HCT116 (cell line): Measurements from ENCODE around the gene SGF29. TPM values are rescaled to one million over a fixed set of nuclear protein-coding genes. Genes with fewer than 3 reads are reported as not detected.
"Not testable (repeated sequence)": the region's sequence is repeated elsewhere in the genome, so short reads cannot be mapped to it uniquely, and the experiment has no call there.

Source experiments
- ATAC-seq: fragments of 200-7000 bp; cut with Tn5 transposase; 2 replicates; pipeline ENCODE4 v1.9.1; 2020; ENCODE audit warnings: mild to moderate bottlenecking, moderate library complexity
- BruUV-seq: library from RNA; stranded (reverse); fragments of 400-500 nt; replicated peaks from 2 replicates; lab custom pipeline; 2021; lab: Mats Ljungman, UMichigan
- CTCF ChIA-PET: fragments of 300-600 bp; sonication (Branson Sonifier 250); formaldehyde crosslinking; loops from one replicate; lab custom pipeline; 2021; ENCODE audit warnings: antibody characterized with exemption; lab: Charles Lee
- POLR2A ChIA-PET: fragments of 300-600, 350-600 bp; sonication (Branson Sonifier 250); formaldehyde crosslinking; loops from one replicate; lab custom pipeline; 2021; ENCODE audit warnings: antibody characterized with exemption; lab: Charles Lee
- RAD21 ChIA-PET, 2 experiments: fragments of 300-600 bp; sonication (Branson Sonifier 250); formaldehyde crosslinking; loops; one replicate each; lab custom pipeline; 2023; ENCODE audit warnings: low total read pairs in 2 of 2; ENCODE audit not compliant: uncharacterized antibody in 2 of 2, unreplicated experiment in 2 of 2, low non-redundant PET in 1 of 2; lab: Charles Lee
- DNase-seq: peaks from one replicate; pipeline ENCODE4 v3.0.0-alpha.2; 2010; ENCODE audit warnings: low read depth, low spot score
- H2AFZ ChIP-seq: fragments of 200-600 bp; shearing (Covaris generic), sonication (generic); 2 replicates; pipeline ENCODE4 v1.6.1; 2017; ENCODE audit warnings: low read depth, mixed run types, mixed read lengths, antibody characterized with exemption, low read length; ENCODE audit not compliant: poor library complexity, severe bottlenecking
- H3K27ac ChIP-seq: 2 replicates; pipeline ENCODE4 v1.5.1; 2012; ENCODE audit warnings: low read depth, low read length
- H3K27me3 ChIP-seq: fragments of 200-600 bp; sonication (generic); 2 replicates; pipeline ENCODE4 v1.6.1; 2016; ENCODE audit warnings: mixed run types, low read length, mixed read lengths; ENCODE audit not compliant: insufficient read depth
- H3K36me3 ChIP-seq, 2 experiments: fragments of 200-500 bp in 1 of 2; fragments of 200-600 bp in 1 of 2; sonication (Bioruptor generic) in 1 of 2; sonication (generic) in 1 of 2; 2 replicates each; pipeline versions ENCODE4 v1.5.1 to v1.6.1; 2014 to 2016; ENCODE audit warnings: low read length in 2 of 2, inconsistent platforms in 1 of 2, mixed read lengths in 1 of 2, mixed run types in 1 of 2; ENCODE audit not compliant: insufficient read depth in 2 of 2, control insufficient read depth in 1 of 2
- H3K4me1 ChIP-seq, 2 experiments: fragments of 200-600 bp in 1 of 2; sonication (generic) in 1 of 2; 2 replicates each; pipeline versions ENCODE4 v1.5.1 to v1.6.1; 2012 to 2017; ENCODE audit warnings: low read length in 2 of 2, inconsistent platforms in 1 of 2, mild to moderate bottlenecking in 1 of 2, mixed read lengths in 1 of 2, mixed run types in 1 of 2, moderate library complexity in 1 of 2; ENCODE audit not compliant: insufficient read depth in 2 of 2, control insufficient read depth in 1 of 2
- H3K4me2 ChIP-seq: fragments of 200-600 bp; sonication (generic); 2 replicates; pipeline ENCODE4 v1.6.1; 2017; ENCODE audit warnings: mixed run types, low read length, mixed read lengths
- H3K4me3 ChIP-seq, 2 experiments: fragments of 200-600 bp in 1 of 2; sonication (generic) in 1 of 2; replicated peaks in 1 of 2; 2 replicates each; pipeline ENCODE4 v1.5.1; 2011 to 2016; ENCODE audit warnings: low read length in 2 of 2, control low read depth in 1 of 2, low read depth in 1 of 2, mild to moderate bottlenecking in 1 of 2, mixed read lengths in 1 of 2, mixed run types in 1 of 2
- H3K79me2 ChIP-seq: fragments of 200-600 bp; sonication (generic); 2 replicates; pipeline ENCODE4 v1.6.1; 2017; ENCODE audit warnings: mild to moderate bottlenecking, mixed run types, low read length, moderate library complexity, mixed read lengths; ENCODE audit not compliant: insufficient read depth
- H3K9ac ChIP-seq: fragments of 200-600 bp; sonication (generic); 2 replicates; pipeline ENCODE4 v1.6.1; 2016; ENCODE audit warnings: low read length, mixed read lengths
- H3K9me2 ChIP-seq: fragments of 200-600 bp; sonication (generic), shearing (Covaris generic); 2 replicates; pipeline ENCODE4 v1.6.1; 2017; ENCODE audit warnings: mixed run types, mild to moderate bottlenecking, moderate library complexity; ENCODE audit not compliant: insufficient read depth
- H3K9me3 ChIP-seq, 2 experiments: fragments of 200-500 bp in 1 of 2; fragments of 200-600 bp in 1 of 2; sonication (Bioruptor generic) in 1 of 2; sonication (generic) in 1 of 2; 2 replicates each; pipeline ENCODE4 v1.6.1; 2014 to 2017; ENCODE audit warnings: low read length in 2 of 2, mixed read lengths in 2 of 2, inconsistent platforms in 1 of 2, low read depth in 1 of 2, mild to moderate bottlenecking in 1 of 2, mixed run types in 1 of 2, moderate library complexity in 1 of 2; ENCODE audit not compliant: control insufficient read depth in 1 of 2, insufficient read depth in 1 of 2
- H4K20me1 ChIP-seq: fragments of 200-600 bp; sonication (generic), shearing (Covaris generic); 2 replicates; pipeline ENCODE4 v1.6.1; 2017; ENCODE audit warnings: mixed run types, mild to moderate bottlenecking, moderate library complexity; ENCODE audit not compliant: insufficient read depth
- CBX3 ChIP-seq: IDR thresholded peaks from 2 replicates; pipeline ENCODE4 v1.6.1; 2012; ENCODE audit warnings: low read depth
- CEBPB ChIP-seq: IDR thresholded peaks from 2 replicates; pipeline ENCODE4 v1.6.1; 2012; ENCODE audit warnings: low read depth
- CTCF ChIP-seq, 3 experiments: fragments of 200-600 bp in 1 of 3; sonication (generic) in 1 of 3; IDR thresholded peaks in 2 of 3; conservative IDR thresholded peaks in 1 of 3; 2 replicates each; pipeline ENCODE4 v1.5.1; 2012 to 2017; ENCODE audit warnings: low read depth in 2 of 3, low read length in 2 of 3, antibody characterized with exemption in 1 of 3, borderline replicate concordance in 1 of 3, control low read depth in 1 of 3, mild to moderate bottlenecking in 1 of 3, mixed read lengths in 1 of 3, mixed run types in 1 of 3, moderate library complexity in 1 of 3; ENCODE audit not compliant: insufficient read depth in 1 of 3
- ELF1 ChIP-seq: IDR thresholded peaks from 2 replicates; pipeline ENCODE4 v1.6.1; 2012; ENCODE audit warnings: low read depth, borderline replicate concordance
- EZH2 ChIP-seq: fragments of 200-600 bp; sonication (generic); IDR thresholded peaks from 2 replicates; pipeline ENCODE4 v1.6.1; 2017; ENCODE audit warnings: antibody characterized with exemption, mixed run types
- EZH2phosphoT487 ChIP-seq: fragments of 200-600 bp; IDR thresholded peaks from 2 replicates; pipeline ENCODE4 v1.6.1; 2018; ENCODE audit warnings: antibody characterized with exemption, borderline replicate concordance
- FOSL1 ChIP-seq: IDR thresholded peaks from 2 replicates; pipeline ENCODE4 v1.6.1; 2012; ENCODE audit warnings: low read depth
- JUND ChIP-seq: IDR thresholded peaks from 2 replicates; pipeline ENCODE4 v1.6.1; 2012
- POLR2A ChIP-seq: IDR thresholded peaks from 2 replicates; pipeline ENCODE4 v1.7.0; 2011; ENCODE audit warnings: borderline replicate concordance; ENCODE audit not compliant: insufficient read depth, insufficient read length; ENCODE audit errors: extremely low read depth
- POLR2AphosphoS5 ChIP-seq: IDR thresholded peaks from 2 replicates; pipeline ENCODE4 v1.6.1; 2011; ENCODE audit warnings: mild to moderate bottlenecking, low read depth, low read length, moderate library complexity
- RAD21 ChIP-seq: IDR thresholded peaks from 2 replicates; pipeline ENCODE4 v1.6.1; 2012; ENCODE audit warnings: low read depth, mild to moderate bottlenecking
- SIN3A ChIP-seq: IDR thresholded peaks from 2 replicates; pipeline ENCODE4 v1.6.1; 2012; ENCODE audit warnings: low read depth
- SP1 ChIP-seq: IDR thresholded peaks from 2 replicates; pipeline ENCODE4 v1.6.1; 2012; ENCODE audit warnings: low read depth
- YY1 ChIP-seq: IDR thresholded peaks from 2 replicates; pipeline ENCODE4 v1.6.1; 2011; ENCODE audit warnings: low read length, low read depth, moderate library complexity, mild to moderate bottlenecking; ENCODE audit not compliant: insufficient replicate concordance; ENCODE audit errors: extremely low read depth
- ZFX ChIP-seq: fragments of 450-650 bp; IDR thresholded peaks from 2 replicates; pipeline ENCODE4 v1.6.1; 2017
- ZNF274 ChIP-seq: fragments of 200-500 bp; sonication (Bioruptor generic); IDR thresholded peaks from 2 replicates; pipeline ENCODE4 v1.6.1; 2014; ENCODE audit warnings: mild to moderate bottlenecking, low read depth, low read length, inconsistent platforms
- intact Hi-C: fragments of 100-400 bp; cut with micrococcal nuclease; formaldehyde crosslinking; loops from 2 replicates; pipeline ENCODE4 v1.10.0; 2022
- total RNA-seq: library from RNA; stranded (reverse); gene quantifications from one replicate; pipeline ENCODE4 v1.2.1, GENCODE V29; 2021; ENCODE audit not compliant: unreplicated experiment
- TF ChIP-seq, protein P1 (sequence below): IDR thresholded peaks from 2 replicates; pipeline ENCODE4 v1.6.1; 2012
- TF ChIP-seq, protein P2 (sequence below): IDR thresholded peaks from 2 replicates; pipeline ENCODE4 v1.6.1; 2012

Gene SGF29
- total RNA-seq, 1 experiment from 2014 or later, result 19.7 TPM

DNA sequence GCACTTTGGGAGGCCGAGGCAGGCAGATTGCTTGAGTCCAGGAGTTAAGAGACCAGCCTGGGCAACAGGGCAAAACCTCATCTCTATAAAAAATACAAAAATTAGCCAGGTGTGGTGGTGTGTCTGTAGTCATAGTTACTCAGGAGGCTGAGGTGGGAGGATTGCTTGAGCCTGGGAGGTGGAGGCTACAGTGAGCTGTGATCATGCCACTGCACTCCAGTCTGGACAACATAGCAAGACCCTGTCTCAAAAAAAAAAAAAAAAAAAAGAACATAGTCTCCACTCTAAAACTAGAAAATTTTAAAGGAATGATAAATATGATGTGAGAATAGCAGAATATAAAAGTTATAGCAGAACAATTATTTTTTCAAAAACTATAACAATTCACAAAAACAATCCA is 66.6 kb downstream of the SGF29 start:
- H3K27me3 ChIP-seq, H3K27ac ChIP-seq, H3K9me3 ChIP-seq, H3K79me2 ChIP-seq, H4K20me1 ChIP-seq, H3K4me2 ChIP-seq, BruUV-seq, H3K9me2 ChIP-seq, RAD21 ChIA-PET, H3K36me3 ChIP-seq, DNase-seq, H3K4me3 ChIP-seq, H3K9ac ChIP-seq, intact Hi-C loops, ATAC-seq, H3K4me1 ChIP-seq, H2AFZ ChIP-seq, CTCF ChIA-PET, POLR2A ChIA-PET: not testable (repeated sequence)

- H3K4me2 ChIP-seq, result 0 out of 2 replicates have a peak overlapping the region, but pooled peaks have one; percentile 68
- CTCF ChIA-PET, result no interaction called here
- intact Hi-C loops, result no loop called here
- TF ChIP-seq, protein P1, sequence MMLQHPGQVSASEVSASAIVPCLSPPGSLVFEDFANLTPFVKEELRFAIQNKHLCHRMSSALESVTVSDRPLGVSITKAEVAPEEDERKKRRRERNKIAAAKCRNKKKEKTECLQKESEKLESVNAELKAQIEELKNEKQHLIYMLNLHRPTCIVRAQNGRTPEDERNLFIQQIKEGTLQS, result no peak
- TF ChIP-seq CBX3, result no peak
- no peak for TF ChIP-seq CEBPB
- TF ChIP-seq RAD21, result no peak
- no peak for TF ChIP-seq FOSL1
- no peak for TF ChIP-seq POLR2AphosphoS5
- TF ChIP-seq EZH2, result no peak
- TF ChIP-seq CTCF (IDR thresholded peaks at IDR 0.05 in 2 of 3, conservative IDR thresholded peaks at IDR 0.05 in 1 of 3; ENCODE audit: borderline replicate concordance in 1 of 3, insufficient read depth in 1 of 3, low read depth in 2 of 3, low read length in 2 of 3), result no peak
- no peak for TF ChIP-seq JUND
- no peak for TF ChIP-seq YY1
- TF ChIP-seq ZNF274, result no peak
- no peak for TF ChIP-seq SP1
- no peak for TF ChIP-seq SIN3A
- TF ChIP-seq EZH2phosphoT487, result no peak
- no peak for TF ChIP-seq ELF1
- no peak for TF ChIP-seq ZFX
- no peak for TF ChIP-seq POLR2A
- TF ChIP-seq, protein P2, sequence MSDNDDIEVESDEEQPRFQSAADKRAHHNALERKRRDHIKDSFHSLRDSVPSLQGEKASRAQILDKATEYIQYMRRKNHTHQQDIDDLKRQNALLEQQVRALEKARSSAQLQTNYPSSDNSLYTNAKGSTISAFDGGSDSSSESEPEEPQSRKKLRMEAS, result no peak
Observed at GRCh38 chr16:28621481-28622155, 67.9 kb downstream of the SGF29 start.

More at GRCh38 chr16:28621481-28622155, 67.9 kb downstream of the SGF29 start:
- DNase-seq (no peak), ATAC-seq (no peak)
- Histone ChIP-seq H3K9me2 (no peaks in the 10 kb centered on the region), H3K27me3 (no peaks in the 10 kb centered on the region), H3K9ac (no peak overlapping the region), H4K20me1 (no peaks in the 10 kb centered on the region), H2AFZ (no peak overlapping the region), H3K79me2 (no peaks in the 10 kb centered on the region), H3K4me3 (no peak overlapping the region), H3K27ac (no peak overlapping the region), H3K9me3 (no peaks in the 10 kb centered on the region), H3K36me3 (no peaks in the 10 kb centered on the region), H3K4me1 (no peaks in the 10 kb centered on the region)
- BruUV-seq, result no TSS peak
- POLR2A ChIA-PET, result no interaction called here
- RAD21 ChIA-PET, result no interaction called here
